Aorta (tissue), 5 donors: Measurements from ENCODE around the gene HIBADH. TPM values are rescaled to one million over a fixed set of nuclear protein-coding genes. Genes with fewer than 3 reads are reported as not detected.
"Not testable (repeated sequence)": the region's sequence is repeated elsewhere in the genome, so short reads cannot be mapped to it uniquely, and the experiment has no call there.

Source experiments
- ATAC-seq: fragments of 200-7000 bp; cut with Tn5 transposase; one replicate; pipeline ENCODE4 v1.9.1; 2022; ENCODE audit warnings: moderate library complexity; ENCODE audit not compliant: low FRiP score
- DNase-seq, 2 donors: peaks; one replicate each; pipeline ENCODE4 v3.0.0-alpha.2; 2020
- H3K27ac ChIP-seq, 2 donors: one replicate each; pipeline ENCODE4 v1.5.1; 2013; ENCODE audit warnings: low read length in 2 of 2, mild to moderate bottlenecking in 2 of 2, moderate library complexity in 2 of 2, control low read depth in 1 of 2, inconsistent platforms in 1 of 2, low read depth in 1 of 2
- H3K27me3 ChIP-seq, 2 donors: one replicate each; pipeline ENCODE4 v1.6.1; 2013; ENCODE audit warnings: control low read depth in 1 of 2, low read length in 1 of 2, mild to moderate bottlenecking in 1 of 2, moderate library complexity in 1 of 2; ENCODE audit not compliant: insufficient read depth in 2 of 2, control insufficient read depth in 1 of 2
- H3K36me3 ChIP-seq, 2 donors: one replicate each; pipeline ENCODE4 v1.6.1; 2013; ENCODE audit warnings: control low read depth in 1 of 2, low read length in 1 of 2, mild to moderate bottlenecking in 1 of 2; ENCODE audit not compliant: insufficient read depth in 2 of 2, control insufficient read depth in 1 of 2
- H3K4me1 ChIP-seq, 2 donors: one replicate each; pipeline ENCODE4 v1.6.1; 2013; ENCODE audit warnings: low read length in 2 of 2, control low read depth in 1 of 2, mild to moderate bottlenecking in 1 of 2, moderate library complexity in 1 of 2; ENCODE audit not compliant: insufficient read depth in 2 of 2, control insufficient read depth in 1 of 2
- H3K4me3 ChIP-seq, 2 donors: one replicate each; pipeline ENCODE4 v1.5.1; 2013; ENCODE audit warnings: low read length in 2 of 2, control low read depth in 1 of 2, mild to moderate bottlenecking in 1 of 2
- H3K9me3 ChIP-seq: one replicate; pipeline ENCODE4 v1.6.1; 2013; ENCODE audit warnings: mild to moderate bottlenecking, low read length; ENCODE audit not compliant: control insufficient read depth
- WGBS, 2 donors: extraction: QIAGEN DNeasy Blood & Tissue Kit; methylation state at CpG; one replicate each; pipeline ENCODE4 v1.1.7; 2013; 5-methylcytosine and 5-hydroxymethylcytosine counted together
- intact Hi-C, 2 donors: fragments of 100-400 bp; cut with DNase I; formaldehyde crosslinking; loops; one replicate each; pipeline versions ENCODE4 v1.14.2 to v1.15.0; 2022
- polyA plus RNA-seq, 2 donors: library from polyadenylated mRNA; stranded (reverse); fragments of 200-250 nt; gene quantifications; one replicate each; pipeline ENCODE4 v1.2.3, GENCODE V29; 2013
- total RNA-seq, 2 donors: library from RNA; stranded (reverse); fragmentation: NEBNext Ultra II Directional; extraction: Animal tissue kit (Norgen Biotek cat#: 25700); gene quantifications; one replicate each; pipeline ENCODE4 v1.2.1, GENCODE V29; 2021
- donor health status: healthy with polysubstance abuse.
- donor health status: Bipolar disorder and iron deficiency.
- donor health status: DM: no; HTN: no; CAD: no.
- donor health status: DM: no; HTN: no; CAD: no.
- donor health status: DM: yes; HTN: yes; CAD: no.

HIBADH gene
- total and polyA plus RNA-seq, 4 donors: 22.4 to 32.5 (median 30.2) TPM

GRCh38 chr7:27513885-27514284 is 148.8 kb downstream of the HIBADH start:
- Histone ChIP-seq H3K4me3 (no peak overlapping the region), H3K9me3 (peaks cover 3% of the 10 kb centered on the region), H3K4me1 (no peaks in the 10 kb centered on the region), H3K27ac (no peak overlapping the region), H3K36me3 (no peaks in the 10 kb centered on the region), H3K27me3 (no peaks in the 10 kb centered on the region)
- DNase-seq (no peak), ATAC-seq (no peak)
- intact Hi-C loops: no loop called here
- 44 to 50% methylated on average over 1 of the region's 1 CpG for WGBS, 2 donors

GRCh38 chr7:27511370-27511769 is 151.3 kb downstream of the HIBADH start:
- intact Hi-C loops, ATAC-seq: not testable (repeated sequence)
- 95 to 100% methylated on average over 1 of the region's 1 CpG for WGBS, 2 donors

GRCh38 chr7:27510541-27510940 is 152.1 kb downstream of the HIBADH start:
- Histone ChIP-seq H3K36me3 (no peaks in the 10 kb centered on the region), H3K27me3 (no peaks in the 10 kb centered on the region), H3K9me3 (peaks cover 3% of the 10 kb centered on the region), H3K27ac (no peak overlapping the region), H3K4me1 (no peaks in the 10 kb centered on the region), H3K4me3 (no peak overlapping the region)
- ATAC-seq (no peak), DNase-seq (no peak)
- intact Hi-C loops: no loop called here
- WGBS, 2 donors: 84 to 85% methylated on average over 2 of the region's 2 CpGs

More at GRCh38 chr7:27511370-27511769, 151.3 kb downstream of the HIBADH start:
- H3K4me3 ChIP-seq, H3K27me3 ChIP-seq, H3K27ac ChIP-seq, DNase-seq, H3K4me1 ChIP-seq, H3K9me3 ChIP-seq, H3K36me3 ChIP-seq: not testable (repeated sequence)

- H3K4me1 ChIP-seq, H3K9me3 ChIP-seq, intact Hi-C loops, H3K4me3 ChIP-seq, ATAC-seq, H3K36me3 ChIP-seq, DNase-seq, H3K27me3 ChIP-seq, H3K27ac ChIP-seq: not testable (repeated sequence)
- WGBS, 2 donors: 93 to 94% methylated on average over 2 of the region's 2 CpGs
These were observed 160.8 kb downstream of the HIBADH start for GRCh38 chr7:27501879-27502278.

- peaks cover 2% of the 10 kb centered on the region for H3K9me3 ChIP-seq
- H3K4me1 ChIP-seq: no peaks in the 10 kb centered on the region
- WGBS, 2 donors: 86 to 90% methylated on average over 6 of the region's 6 CpGs
- H3K27me3 ChIP-seq: no peaks in the 10 kb centered on the region
- no peak overlapping the region for H3K27ac ChIP-seq
- no peak overlapping the region for H3K4me3 ChIP-seq
- no peaks in the 10 kb centered on the region for H3K36me3 ChIP-seq
- ATAC-seq: no peak
- intact Hi-C loops: no loop called here
- DNase-seq: no peak
These were observed 161.7 kb downstream of the HIBADH start for GRCh38 chr7:27501001-27501400.

GRCh38 chr7:27492224-27492623 is 170.5 kb downstream of the HIBADH start:
- DNase-seq (no peak), ATAC-seq (no peak)
- no peak overlapping the region for H3K27ac ChIP-seq
- H3K9me3 ChIP-seq: peaks cover 2% of the 10 kb centered on the region
- WGBS, 2 donors: 91 to 96% methylated on average over 11 of the region's 11 CpGs
- no peaks in the 10 kb centered on the region for H3K27me3 ChIP-seq
- intact Hi-C loops: no loop called here
- H3K4me3 ChIP-seq: no peak overlapping the region
- no peaks in the 10 kb centered on the region for H3K4me1 ChIP-seq
- H3K36me3 ChIP-seq: no peaks in the 10 kb centered on the region

GRCh38 chr7:27491534-27491933 is 171.1 kb downstream of the HIBADH start:
- Histone ChIP-seq H3K27me3 (no peaks in the 10 kb centered on the region), H3K4me3 (no peak overlapping the region), H3K36me3 (no peaks in the 10 kb centered on the region), H3K9me3 (no peaks in the 10 kb centered on the region), H3K4me1 (no peaks in the 10 kb centered on the region), H3K27ac (no peak overlapping the region)
- DNase-seq (no peak), ATAC-seq (no peak)
- WGBS, 2 donors: 96 to 97% methylated on average over 21 of the region's 21 CpGs
- intact Hi-C loops: no loop called here

GRCh38 chr7:27487509-27487908 is 175.2 kb downstream of the HIBADH start:
- Histone ChIP-seq H3K9me3 (no peaks in the 10 kb centered on the region), H3K27me3 (no peaks in the 10 kb centered on the region), H3K4me3 (no peak overlapping the region), H3K4me1 (no peaks in the 10 kb centered on the region), H3K27ac (no peak overlapping the region), H3K36me3 (no peaks in the 10 kb centered on the region)
- no peak for DNase-seq
- 84 to 86% methylated on average over 8 of the region's 8 CpGs for WGBS, 2 donors
- intact Hi-C loops: no loop called here
- no peak for ATAC-seq

- H3K27ac ChIP-seq: no peak overlapping the region
- no peaks in the 10 kb centered on the region for H3K9me3 ChIP-seq
- no peak for ATAC-seq
- H3K36me3 ChIP-seq: no peaks in the 10 kb centered on the region
- DNase-seq: no peak
- H3K4me1 ChIP-seq: no peaks in the 10 kb centered on the region
- intact Hi-C loops: no loop called here
- H3K27me3 ChIP-seq: no peaks in the 10 kb centered on the region
- no peak overlapping the region for H3K4me3 ChIP-seq
- WGBS, 2 donors: 33 to 37% methylated on average over 2 of the region's 2 CpGs
These were observed 178.2 kb downstream of the HIBADH start for GRCh38 chr7:27484451-27484850.
